GM15510 (cell line): Measurements from ENCODE around the gene CEBPE.

Experiments
- POLR2A ChIP-seq: IDR thresholded peaks from 3 replicates; pipeline ENCODE4 v1.6.1; 2011; ENCODE audit warnings: borderline replicate concordance; ENCODE audit not compliant: insufficient read length; ENCODE audit errors: extremely low read depth

The CEBPE gene

DNA sequence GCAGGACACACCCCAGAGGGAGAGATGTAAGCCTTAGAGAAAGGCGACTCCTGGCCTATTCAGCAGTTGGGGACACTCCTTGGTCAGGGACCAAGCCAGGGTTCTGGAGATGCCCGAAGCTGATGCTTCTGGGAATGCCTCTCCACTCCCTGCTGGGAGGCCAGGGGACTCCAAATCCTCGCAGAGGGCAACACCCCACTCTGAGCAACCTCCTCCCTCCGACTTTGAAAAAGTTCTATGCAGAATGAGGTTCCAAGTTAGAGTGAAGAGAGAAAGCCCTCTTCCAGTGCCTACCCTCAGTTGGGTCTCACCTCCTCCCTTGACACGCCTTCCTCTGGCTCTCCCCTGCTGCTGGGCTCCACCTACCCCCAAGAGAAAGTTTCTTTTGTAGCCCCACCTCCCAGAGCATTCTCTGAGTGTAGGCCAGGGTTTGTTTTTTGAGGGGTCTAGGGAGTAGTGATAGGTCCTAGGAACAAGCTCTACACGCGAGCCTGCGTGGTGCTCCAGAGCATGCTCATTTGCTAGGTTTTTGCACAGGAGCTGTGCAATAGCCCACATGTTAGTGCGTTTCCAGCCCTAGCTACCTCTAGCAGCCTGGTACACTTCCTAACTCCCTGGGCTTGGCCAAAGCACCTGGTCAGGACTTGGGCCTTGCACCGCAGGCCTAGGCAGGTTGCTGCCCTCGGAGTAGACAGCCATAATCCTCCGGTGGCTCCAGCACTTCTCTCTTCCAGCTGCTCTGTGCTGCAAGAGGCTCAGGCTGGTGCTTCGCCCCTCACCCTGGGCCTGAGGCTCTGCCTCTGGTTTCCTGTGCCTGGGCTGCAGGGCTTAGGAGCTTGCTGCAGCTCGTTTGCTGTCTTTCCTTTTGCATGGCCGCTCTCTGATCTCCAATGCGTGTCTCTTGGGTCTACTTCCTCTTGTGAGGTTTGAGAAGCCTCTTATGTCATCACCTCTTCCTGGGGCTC is 590 bp upstream of the CEBPE start:
- no peak for TF ChIP-seq POLR2A

DNA sequence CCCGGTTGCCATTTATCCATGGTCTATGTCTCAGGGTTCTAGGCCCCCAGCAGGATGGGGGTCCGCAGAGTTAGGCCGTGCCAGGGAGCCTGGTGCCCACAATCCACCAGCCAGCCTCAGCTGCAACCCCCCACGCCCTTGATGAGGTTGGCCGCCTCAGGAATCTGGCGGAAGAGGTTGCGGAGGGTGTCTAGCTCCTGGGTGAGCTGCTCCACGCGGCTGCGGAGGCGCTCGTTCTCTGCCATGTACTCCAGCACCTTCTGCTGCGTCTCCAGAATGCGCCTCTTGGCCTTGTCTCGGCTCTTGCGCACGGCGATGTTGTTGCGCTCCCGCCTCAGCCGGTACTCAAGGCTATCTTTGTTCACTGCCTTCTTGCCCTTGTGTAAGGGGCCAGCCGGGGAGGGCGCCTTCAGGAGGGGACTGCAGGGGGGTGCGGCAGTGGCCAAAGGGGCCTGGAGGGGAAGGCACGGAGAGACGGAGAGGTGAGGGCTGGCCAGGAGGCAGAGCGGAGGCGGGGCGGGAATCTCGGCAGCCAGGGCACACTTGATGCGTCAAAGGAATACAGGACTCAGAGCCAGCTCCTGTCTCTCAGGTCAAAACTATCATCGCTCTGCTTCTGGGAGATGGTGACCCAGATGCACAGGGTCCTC is 1.6 kb downstream of the CEBPE start:
- TF ChIP-seq POLR2A = no peak

DNA sequence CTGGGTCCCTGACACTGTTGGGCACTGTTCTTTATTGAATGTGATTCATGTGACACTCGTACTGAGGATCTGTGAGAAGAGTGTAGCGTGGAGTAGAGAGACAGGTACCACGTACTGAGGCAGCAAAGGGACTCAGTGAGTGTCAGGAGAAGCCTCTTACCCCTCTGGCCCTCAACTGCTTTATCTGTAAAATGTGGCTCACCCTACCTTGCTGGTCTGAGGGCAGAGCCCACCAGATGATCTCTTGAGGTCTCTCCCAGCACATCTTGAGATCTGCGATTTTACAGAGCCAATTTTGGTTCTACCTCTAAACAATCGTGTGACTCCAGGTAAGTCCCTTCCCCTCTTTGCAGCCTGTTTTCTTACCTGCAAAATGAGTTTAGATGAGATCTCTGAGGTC is 3.1 kb downstream of the CEBPE start:
- TF ChIP-seq POLR2A = no peak

DNA sequence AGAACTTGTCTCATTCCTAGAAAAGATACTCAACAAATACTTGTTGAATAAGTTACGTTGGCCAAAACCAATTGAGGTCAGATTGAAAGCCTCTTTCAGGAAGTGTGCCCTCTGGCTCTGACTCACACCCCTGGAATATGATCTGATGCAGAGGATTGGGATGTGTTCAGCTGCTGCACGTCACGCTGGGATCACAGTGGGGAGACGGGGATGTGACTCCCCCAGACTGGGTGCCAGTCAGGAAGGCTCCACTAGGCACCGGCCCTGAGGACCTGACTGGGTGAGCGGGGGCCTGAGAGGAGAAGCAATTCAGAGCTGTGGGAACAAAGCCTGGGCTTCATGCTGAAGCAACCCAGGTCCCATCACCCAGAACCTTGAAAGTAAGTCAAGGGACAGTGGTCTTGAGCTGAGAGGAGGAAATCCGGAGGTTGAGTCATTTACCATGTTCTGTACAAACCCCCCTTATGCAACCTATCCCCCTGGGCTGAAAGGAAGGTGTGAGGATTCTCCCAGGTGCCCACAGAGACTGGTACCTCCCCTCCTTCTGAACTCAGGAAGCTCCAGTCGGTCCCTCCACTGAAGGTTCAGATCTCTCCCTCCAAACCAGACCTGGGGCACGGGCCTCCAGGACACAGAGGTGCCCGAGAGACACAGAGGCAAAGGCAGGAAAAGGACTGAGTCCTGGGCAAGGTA is 3.9 kb downstream of the CEBPE start:
- no peak for TF ChIP-seq POLR2A

DNA sequence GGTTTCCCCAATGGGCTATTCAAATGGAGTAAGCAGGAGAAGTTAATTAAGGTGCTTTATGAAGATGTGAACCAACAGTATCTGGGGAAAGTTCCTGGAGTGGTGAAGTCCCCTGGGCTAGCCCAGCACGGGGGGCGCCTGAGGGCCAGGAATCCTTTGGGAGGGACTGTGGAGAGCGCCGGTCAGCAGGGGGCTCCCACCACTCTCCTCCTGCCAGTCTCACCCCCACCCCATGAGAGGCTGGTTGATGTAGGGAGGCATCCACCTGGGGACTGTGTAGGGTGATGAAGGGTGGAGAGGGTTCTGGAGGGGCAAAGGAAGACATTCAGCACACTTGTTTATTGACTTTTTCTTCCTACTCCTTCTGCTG is 4.4 kb downstream of the CEBPE start:
- TF ChIP-seq POLR2A = no peak

DNA sequence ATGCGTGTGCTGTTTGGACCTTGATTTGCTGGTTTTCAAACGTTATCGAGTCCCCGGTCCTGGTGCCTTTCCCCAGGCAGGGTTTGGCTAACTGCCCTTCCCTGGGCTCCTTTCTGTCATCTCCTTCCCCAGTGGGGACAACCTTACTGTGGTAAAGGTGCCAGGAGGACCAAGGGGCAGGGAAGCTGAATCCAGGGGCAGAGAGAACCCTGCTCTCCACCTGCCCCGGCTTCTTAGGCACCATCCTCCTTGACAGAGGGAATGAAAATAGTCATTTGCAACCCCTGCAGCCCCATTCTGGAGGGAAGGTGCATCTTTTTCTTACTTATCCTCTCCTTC is 5.0 kb downstream of the CEBPE start:
- TF ChIP-seq POLR2A = no peak

DNA sequence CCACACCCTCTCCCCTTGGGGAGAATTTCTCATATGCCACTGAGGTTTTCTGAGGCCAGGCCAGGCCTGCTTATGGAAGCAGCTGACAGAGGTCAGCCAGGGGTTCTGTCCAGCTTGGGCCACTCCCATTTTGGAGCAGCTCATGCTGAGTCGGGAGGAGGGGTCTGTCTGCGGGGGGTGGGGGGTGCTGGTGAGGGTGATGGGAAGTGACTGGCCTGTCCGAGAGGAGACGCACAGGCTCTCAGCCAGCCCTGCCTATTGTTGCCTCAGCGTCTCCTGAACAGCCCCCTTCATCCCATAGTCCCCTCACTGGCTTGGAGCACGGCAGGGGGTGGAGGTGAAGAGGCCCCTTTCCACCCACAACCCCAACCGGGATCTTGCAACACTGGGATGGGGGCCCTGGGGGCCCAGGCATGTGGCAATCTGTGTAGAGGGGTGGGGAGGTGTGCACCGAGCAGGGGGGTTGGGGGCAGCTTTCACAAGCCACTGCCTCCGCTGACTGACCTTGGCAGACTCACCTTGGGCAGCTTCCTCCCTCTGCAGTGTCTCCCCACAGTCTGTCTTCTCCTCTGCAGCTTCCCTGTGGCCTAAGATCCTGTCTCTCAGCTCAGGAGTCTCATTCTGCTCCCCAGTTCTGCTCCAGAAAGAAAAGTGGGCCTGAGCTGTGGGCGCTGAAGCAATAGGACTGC is 5.5 kb downstream of the CEBPE start:
- TF ChIP-seq POLR2A = no peak

DNA sequence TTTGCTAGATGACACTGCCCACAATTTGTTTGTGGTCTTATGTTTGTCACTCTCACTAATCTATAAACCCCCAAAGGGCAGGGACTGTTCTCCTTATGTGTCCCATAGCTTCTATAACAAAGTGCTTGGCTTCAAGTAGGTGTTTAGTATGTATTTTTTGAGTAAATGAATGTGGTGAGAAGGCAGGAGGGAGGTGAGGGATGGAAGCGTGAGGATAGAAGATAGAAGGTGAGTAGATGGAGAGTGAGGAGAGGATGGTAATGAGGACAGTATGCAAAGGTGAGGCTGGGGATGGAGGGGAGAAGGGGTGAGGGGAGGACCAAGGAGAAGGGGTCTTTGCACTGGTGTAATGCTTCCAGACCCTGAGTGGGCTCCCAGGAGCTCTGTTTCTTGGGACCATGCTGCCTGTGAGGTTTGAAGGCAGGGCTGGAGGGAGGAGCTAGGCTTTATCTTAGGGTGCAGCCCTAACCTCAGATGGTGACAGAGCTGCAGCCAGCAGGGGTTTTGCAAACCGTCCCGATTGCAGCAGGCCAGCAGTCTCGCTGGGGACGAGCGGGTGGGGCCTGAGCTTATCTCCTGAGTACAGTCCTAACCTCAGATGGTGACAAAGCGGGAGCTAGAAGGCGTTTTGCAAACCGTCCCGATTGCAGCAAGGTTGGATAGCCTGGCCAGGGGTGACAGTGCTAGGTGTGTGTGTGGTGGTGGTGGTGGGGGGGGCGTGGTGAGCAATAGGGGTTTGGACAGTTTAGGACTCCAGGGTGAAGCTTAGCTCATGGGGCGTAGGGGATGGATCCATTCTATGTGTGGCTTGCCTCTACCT is 6.5 kb downstream of the CEBPE start:
- TF ChIP-seq POLR2A = no peak

DNA sequence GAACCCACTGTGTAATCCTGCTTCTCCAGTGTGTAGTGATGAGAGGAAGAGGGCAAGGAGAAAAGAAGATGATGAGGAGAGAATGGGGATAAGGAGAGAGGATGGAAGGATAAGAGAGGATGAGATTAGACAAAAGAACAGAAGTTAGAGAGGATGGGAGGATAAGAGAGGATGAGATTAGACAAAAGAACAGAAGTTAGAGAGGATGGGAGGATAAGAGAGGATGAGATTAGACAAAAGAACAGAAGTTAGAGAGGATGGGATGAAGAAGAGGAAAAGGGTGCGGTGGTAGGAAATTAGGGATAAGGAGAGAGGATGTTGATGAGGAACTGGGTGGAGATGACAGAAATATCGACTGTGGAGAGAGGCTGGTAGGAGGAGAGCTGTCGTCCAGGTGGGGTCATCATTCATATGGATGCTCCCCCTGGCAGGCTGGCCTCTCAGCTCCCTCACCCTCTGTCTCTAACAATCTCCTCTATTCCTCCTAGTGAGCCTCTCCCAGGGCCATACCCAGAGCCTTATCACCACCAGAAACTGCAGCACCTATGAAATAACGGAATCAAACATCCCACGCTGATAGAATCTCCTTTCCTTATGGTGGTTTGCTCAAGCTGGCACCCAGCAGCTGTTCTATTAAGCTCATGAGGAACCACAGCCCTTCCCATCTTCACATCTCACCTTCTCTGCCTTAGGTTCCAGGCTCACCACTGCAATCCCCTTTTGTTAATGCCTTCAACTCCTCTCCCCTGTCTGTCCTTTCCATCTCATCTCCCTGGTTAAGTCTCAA is 8.3 kb downstream of the CEBPE start:
- no peak for TF ChIP-seq POLR2A

DNA sequence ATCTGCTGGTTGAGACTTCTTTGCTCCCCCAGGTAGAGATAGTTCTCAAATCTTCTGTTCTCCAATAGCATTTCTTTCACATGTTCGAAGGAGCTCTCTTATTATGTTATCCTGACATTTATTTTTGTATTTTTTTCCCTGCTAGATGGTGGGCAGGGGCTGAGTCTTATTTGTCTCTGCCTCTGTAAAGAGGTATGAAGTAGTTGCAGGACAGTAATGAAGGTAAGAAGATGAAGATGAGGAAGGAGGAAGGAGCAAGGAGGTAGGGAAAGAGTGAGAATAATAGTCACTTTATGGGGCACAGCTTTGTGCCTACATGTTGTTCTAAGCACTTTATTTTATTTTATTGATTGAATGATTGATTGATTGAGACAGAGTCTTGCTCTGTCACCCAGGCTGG is 9.3 kb downstream of the CEBPE start:
- TF ChIP-seq POLR2A = no peak

DNA sequence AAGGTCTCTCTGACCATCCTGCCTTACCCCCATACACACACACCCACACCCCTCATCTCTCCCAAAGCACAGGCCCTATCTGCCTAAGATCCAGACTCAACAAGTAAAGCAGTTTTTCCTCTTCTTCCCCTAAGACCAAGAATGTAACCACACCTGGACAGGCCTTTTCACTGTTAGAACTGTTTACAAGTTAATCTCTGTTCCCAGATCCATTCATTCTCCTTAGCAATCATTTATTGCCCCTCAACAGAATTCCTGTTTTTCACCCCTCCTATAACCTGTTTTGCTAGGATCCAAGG is 12.4 kb downstream of the CEBPE start:
- TF ChIP-seq POLR2A = no peak

DNA sequence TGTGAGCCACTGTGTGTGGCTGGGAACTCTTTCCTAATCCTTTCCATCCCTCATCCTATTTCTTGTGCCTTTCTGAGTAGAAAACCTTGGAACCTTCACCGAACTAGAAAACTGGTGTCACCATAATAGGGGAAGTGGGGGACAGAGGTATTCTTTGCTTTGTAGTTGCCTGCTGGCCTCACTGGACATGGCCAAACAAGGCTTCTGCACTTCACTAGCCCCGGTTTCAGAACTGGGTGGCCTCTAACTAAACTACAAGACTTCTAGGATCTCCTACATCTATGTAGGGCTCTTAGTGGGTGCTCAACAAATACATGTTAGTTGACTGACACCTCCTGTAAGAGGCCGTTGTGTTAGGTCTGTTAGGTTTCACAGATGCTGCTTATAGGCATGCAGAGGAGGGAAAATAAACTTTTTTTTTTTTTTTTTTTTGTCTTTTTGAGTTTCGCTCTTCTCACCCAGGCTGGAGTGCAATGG is 13.7 kb downstream of the CEBPE start:
- no peak for TF ChIP-seq POLR2A

DNA sequence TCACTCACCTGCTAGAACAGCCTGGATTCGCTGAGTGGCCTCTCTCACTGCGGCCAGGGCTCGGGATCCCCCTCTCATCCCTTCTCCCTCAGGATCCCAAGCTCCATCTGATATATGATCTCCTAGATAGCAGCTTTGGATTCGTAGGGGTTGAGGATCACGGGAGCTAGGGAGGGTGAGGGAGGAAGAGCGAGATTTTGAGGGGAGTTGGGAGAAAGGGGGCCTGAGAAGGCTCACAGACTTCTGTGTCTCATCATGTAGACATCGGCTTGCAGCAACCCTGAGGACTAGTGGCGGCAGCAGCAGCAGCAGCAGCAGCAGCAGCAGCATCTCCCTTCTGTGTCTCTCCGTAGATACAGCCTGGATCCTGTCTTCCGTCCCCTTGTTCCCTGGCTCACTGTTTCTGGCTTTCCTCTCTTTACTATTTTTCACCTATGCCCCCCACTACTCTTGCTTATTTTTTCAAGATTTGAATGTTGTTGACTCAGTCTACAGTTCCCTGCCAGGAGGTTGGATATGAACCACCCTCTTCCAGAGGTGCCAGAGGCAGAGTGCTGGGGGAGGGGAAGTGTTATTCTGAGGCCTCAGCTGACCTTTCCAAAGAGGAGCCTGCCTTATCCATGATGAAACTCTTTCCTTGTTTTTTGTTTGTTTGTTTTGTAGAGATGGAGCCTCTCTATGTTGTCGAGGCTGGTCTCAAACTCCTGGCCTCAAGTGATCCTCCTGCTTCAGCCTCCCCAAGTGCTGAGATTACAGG is 14.3 kb downstream of the CEBPE start, which contains the start of gene CIROP:
Gene CIROP, minus strand, starts transcription at position 399 of the 757 bp plus-strand sequence. Its CDS starts 69 bp downstream, at position 330.
- no peak for TF ChIP-seq POLR2A

DNA sequence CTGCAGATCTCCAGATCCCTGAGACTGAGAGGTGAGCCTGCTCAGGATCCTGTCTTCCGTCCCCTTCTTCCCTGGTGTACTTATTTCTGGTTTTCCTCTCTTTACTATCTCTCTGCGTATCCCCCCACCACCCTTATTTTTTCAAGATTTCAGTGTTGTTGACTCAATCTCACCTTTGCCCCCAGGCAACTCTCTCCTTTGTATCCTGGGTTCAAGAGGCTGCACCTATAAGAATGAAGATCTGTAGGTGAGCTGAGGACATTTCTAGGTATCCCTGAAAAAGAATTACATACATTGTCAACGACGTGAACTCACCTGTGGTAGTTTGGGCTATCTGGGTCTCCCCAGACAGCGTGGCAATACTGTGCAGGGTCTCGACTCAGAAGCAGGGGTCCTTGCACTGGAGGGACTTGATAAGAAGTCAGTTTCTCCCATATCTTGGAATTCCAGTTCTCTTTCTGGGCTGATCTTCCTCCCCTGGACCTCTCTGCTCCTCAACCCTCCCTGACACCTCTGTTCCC is 14.9 kb downstream of the CEBPE start:
- TF ChIP-seq POLR2A = no peak
